H1 (cell line): ENCODE data around the gene LPCAT1. TPM values are rescaled to one million over a fixed set of nuclear protein-coding genes. Genes with fewer than 3 reads are reported as not detected.

Experiments
- CTCF ChIA-PET: fragments of 300-600 bp; sonication (Branson Sonifier 250); formaldehyde crosslinking; loops from one replicate; lab custom pipeline; 2021; ENCODE audit not compliant: partially characterized antibody; lab: Charles Lee
- POLR2A ChIA-PET: fragments of 300-600 bp; sonication (Branson Sonifier 250); formaldehyde crosslinking; loops from one replicate; lab custom pipeline; 2021; ENCODE audit warnings: inconsistent platforms; ENCODE audit not compliant: partially characterized antibody; lab: Charles Lee
- DNase-seq, 2 experiments: peaks; one replicate each; pipeline versions ENCODE4 v3.0.0 to v3.0.0-alpha.2; 2010 to 2022; ENCODE audit warnings: low spot score in 2 of 2, low read depth in 1 of 2, mixed read lengths in 1 of 2
- FAIRE-seq: peaks from 2 replicates; lab custom pipeline; 2011; peaks lifted over from hg19 to GRCh38; lab: Jason Lieb, UNC
- H2AFZ ChIP-seq: 2 replicates; pipeline ENCODE4 v1.8.1; 2012; ENCODE audit warnings: low read length, inconsistent platforms
- H2AK5ac ChIP-seq: 2 replicates; pipeline ENCODE4 v1.6.1; 2013; ENCODE audit warnings: low read depth, low read length
- H2BK120ac ChIP-seq: replicated peaks from 2 replicates; pipeline ENCODE3; 2013; ENCODE audit warnings: low read depth, low read length, inconsistent platforms
- H2BK12ac ChIP-seq: 2 replicates; pipeline ENCODE4 v1.6.1; 2013; ENCODE audit warnings: low read depth, low read length
- H2BK15ac ChIP-seq: 2 replicates; pipeline ENCODE4 v1.6.1; 2013; ENCODE audit warnings: low read length
- H2BK20ac ChIP-seq: 2 replicates; pipeline ENCODE4 v1.6.1; 2013; ENCODE audit warnings: low read length
- H2BK5ac ChIP-seq: 2 replicates; pipeline ENCODE4 v1.6.1; 2013; ENCODE audit warnings: low read depth, low read length
- H3K14ac ChIP-seq: 2 replicates; pipeline ENCODE4 v1.6.1; 2013; ENCODE audit warnings: inconsistent platforms; ENCODE audit not compliant: insufficient read length
- H3K18ac ChIP-seq: 2 replicates; pipeline ENCODE4 v1.6.1; 2013; ENCODE audit warnings: low read length; ENCODE audit errors: extremely low read depth
- H3K23ac ChIP-seq: 2 replicates; pipeline ENCODE4 v1.6.1; 2013; ENCODE audit warnings: inconsistent platforms; ENCODE audit not compliant: insufficient read length
- H3K23me2 ChIP-seq: 2 replicates; pipeline ENCODE4 v1.6.1; 2013; ENCODE audit warnings: low read depth, low read length
- H3K27ac ChIP-seq: 2 replicates; pipeline ENCODE4 v1.6.1; 2011; ENCODE audit warnings: low read depth, low read length, inconsistent platforms
- H3K27me3 ChIP-seq, 4 experiments: replicated peaks in 1 of 4; 1 replicate in 1 of 4; 2 replicates in 3 of 4; pipeline versions ENCODE4 v1.6.1 to v1.8.1; 2011 to 2013; ENCODE audit warnings: low read length in 3 of 4, mild to moderate bottlenecking in 3 of 4, inconsistent platforms in 2 of 4, mixed read lengths in 2 of 4, moderate library complexity in 1 of 4; ENCODE audit not compliant: control insufficient read depth in 3 of 4, insufficient read depth in 3 of 4; ENCODE audit errors: extremely low read depth in 1 of 4
- H3K36me3 ChIP-seq, 4 experiments: 2 replicates each; pipeline versions ENCODE4 v1.6.1 to v1.8.1; 2011 to 2013; ENCODE audit warnings: mild to moderate bottlenecking in 4 of 4, low read length in 3 of 4, moderate library complexity in 2 of 4, control low read depth in 1 of 4, inconsistent platforms in 1 of 4; ENCODE audit not compliant: insufficient read depth in 4 of 4, control insufficient read depth in 2 of 4
- H3K4ac ChIP-seq: replicated peaks from 2 replicates; pipeline ENCODE3; 2013; ENCODE audit warnings: low read length, low read depth, mixed read lengths, inconsistent platforms; ENCODE audit not compliant: insufficient read length
- H3K4me1 ChIP-seq, 4 experiments: replicated peaks in 1 of 4; 1 replicate in 1 of 4; 2 replicates in 3 of 4; pipeline versions ENCODE4 v1.6.1 to v1.8.1; 2011 to 2013; ENCODE audit warnings: low read length in 3 of 4, inconsistent platforms in 2 of 4, mixed read lengths in 1 of 4; ENCODE audit not compliant: insufficient read depth in 4 of 4, control insufficient read depth in 3 of 4
- H3K4me2 ChIP-seq, 2 experiments: 2 replicates each; pipeline versions ENCODE4 v1.6.1 to v1.8.1; 2011 to 2013; ENCODE audit warnings: low read depth in 2 of 2, low read length in 2 of 2, control low read depth in 1 of 2, inconsistent platforms in 1 of 2, mild to moderate bottlenecking in 1 of 2; ENCODE audit not compliant: insufficient read depth in 1 of 2
- H3K4me3 ChIP-seq, 4 experiments: fragments of 200-600, 300-600 bp in 1 of 4; sonication (generic), shearing (Covaris generic), sonication (Bioruptor Twin) in 1 of 4; 2 replicates each; pipeline versions ENCODE4 v1.5.1 to v1.8.1; 2011 to 2016; ENCODE audit warnings: low read length in 4 of 4, low read depth in 3 of 4, control low read depth in 2 of 4, inconsistent platforms in 2 of 4, mild to moderate bottlenecking in 2 of 4, mixed read lengths in 1 of 4, moderate library complexity in 1 of 4; ENCODE audit not compliant: insufficient read depth in 2 of 4; ENCODE audit errors: extremely low read depth in 1 of 4
- H3K56ac ChIP-seq: replicated peaks from 2 replicates; pipeline ENCODE3; 2013; ENCODE audit warnings: low read depth, mild to moderate bottlenecking, mixed read lengths, low read length, inconsistent platforms; ENCODE audit not compliant: insufficient read length
- H3K79me1 ChIP-seq: 2 replicates; pipeline ENCODE4 v1.6.1; 2013; ENCODE audit warnings: low read depth, low read length, control low read depth
- H3K79me2 ChIP-seq, 2 experiments: 2 replicates each; pipeline versions ENCODE4 v1.6.1 to v1.8.1; 2012 to 2013; ENCODE audit warnings: low read length in 2 of 2, mild to moderate bottlenecking in 2 of 2, inconsistent platforms in 1 of 2; ENCODE audit not compliant: insufficient read depth in 2 of 2, control insufficient read depth in 1 of 2
- H3K9ac ChIP-seq, 4 experiments: replicated peaks in 1 of 4; 1 replicate in 1 of 4; 2 replicates in 3 of 4; pipeline versions ENCODE4 v1.6.1 to v1.8.1; 2011 to 2013; ENCODE audit warnings: low read depth in 3 of 4, low read length in 3 of 4, control low read depth in 2 of 4, mild to moderate bottlenecking in 2 of 4, moderate library complexity in 2 of 4, inconsistent platforms in 1 of 4; ENCODE audit errors: extremely low read depth in 1 of 4
- H3K9me3 ChIP-seq, 2 experiments: 2 replicates each; pipeline versions ENCODE4 v1.6.1 to v1.8.1; 2012 to 2013; ENCODE audit warnings: mild to moderate bottlenecking in 2 of 2, moderate library complexity in 2 of 2, control low read depth in 1 of 2, inconsistent platforms in 1 of 2, low read depth in 1 of 2, low read length in 1 of 2, mixed read lengths in 1 of 2; ENCODE audit not compliant: insufficient read depth in 2 of 2
- H4K20me1 ChIP-seq, 2 experiments: replicated peaks in 1 of 2; 2 replicates each; pipeline versions ENCODE3 to v1.8.1; 2011 to 2013; ENCODE audit warnings: inconsistent platforms in 2 of 2, low read length in 2 of 2, mild to moderate bottlenecking in 1 of 2; ENCODE audit not compliant: insufficient read depth in 2 of 2, control insufficient read depth in 1 of 2
- H4K5ac ChIP-seq: 2 replicates; pipeline ENCODE4 v1.6.1; 2013; ENCODE audit warnings: low read length, low read depth, mixed read lengths, inconsistent platforms; ENCODE audit not compliant: insufficient read length
- H4K8ac ChIP-seq: 2 replicates; pipeline ENCODE4 v1.8.0; 2013; ENCODE audit warnings: mild to moderate bottlenecking, moderate library complexity, low read length, inconsistent platforms; ENCODE audit not compliant: insufficient read depth; ENCODE audit errors: extremely low read depth
- H4K91ac ChIP-seq: replicated peaks from 2 replicates; pipeline ENCODE3; 2013; ENCODE audit warnings: low read length, mixed read lengths, inconsistent platforms; ENCODE audit not compliant: insufficient read length
- EP300 ChIP-seq, 2 experiments: IDR thresholded peaks; 1 replicate in 1 of 2; 2 replicates in 1 of 2; pipeline ENCODE4 v1.6.1; 2011 to 2012; ENCODE audit warnings: low read depth in 2 of 2, low read length in 2 of 2, mild to moderate bottlenecking in 2 of 2, borderline replicate concordance in 1 of 2, inconsistent platforms in 1 of 2, moderate library complexity in 1 of 2
- EZH2 ChIP-seq: fragments of 200-600 bp; sonication (generic); IDR thresholded peaks from 2 replicates; pipeline ENCODE4 v1.7.1; 2012; ENCODE audit warnings: low read depth, mild to moderate bottlenecking, moderate library complexity, low read length, inconsistent platforms; ENCODE audit not compliant: severe bottlenecking
- JUND ChIP-seq: IDR thresholded peaks from 2 replicates; pipeline ENCODE4 v1.6.1; 2011; ENCODE audit warnings: mild to moderate bottlenecking, improper control_type of control experiment, low read length
- SP2 ChIP-seq: IDR thresholded peaks from 2 replicates; pipeline ENCODE4 v1.6.1; 2012; ENCODE audit warnings: mild to moderate bottlenecking, low read length, inconsistent platforms
- WGBS, 2 experiments: shearing (Covaris generic) in 1 of 2; methylation state at CpG; one replicate each; pipeline versions ENCODE4 v1.1.6 to v1.1.7; 2013 to 2015; ENCODE audit warnings: low lambda C conversion rate in 2 of 2, mixed read lengths in 2 of 2, inconsistent platforms in 1 of 2, low coverage in 1 of 2, missing lambda C conversion rate in 1 of 2; ENCODE audit not compliant: insufficient replicate concordance in 2 of 2, insufficient coverage in 1 of 2, insufficient read length in 1 of 2; ENCODE audit errors: extremely low coverage in 1 of 2, missing lambda C conversion rate in 1 of 2; 5-methylcytosine and 5-hydroxymethylcytosine counted together
- polyA plus RNA-seq, 7 experiments: library from polyadenylated mRNA; depleted of rRNA in 3 of 7; stranded (reverse) in 5 of 7; unstranded in 2 of 7; fragments of >200 nt in 5 of 7; fragments of 200-250 nt in 2 of 7; gene quantifications; 1 replicate in 5 of 7; 2 replicates in 1 of 7; 4 replicates in 1 of 7; pipeline versions ENCODE4 v1.2.1 to v1.2.3, GENCODE V29; 2011 to 2013; ENCODE audit warnings: missing spikeins in 2 of 7, mixed read lengths in 2 of 7
- total RNA-seq: library from RNA; stranded (reverse); fragmentation: NEBNext Ultra II Directional; extraction: Animal tissue kit (Norgen Biotek cat#: 25700); gene quantifications from 2 replicates; pipeline ENCODE4 v1.2.1, GENCODE V29; 2021

Gene LPCAT1
- total and polyA plus RNA-seq, 2 of the 8 experiments (the other 6 are each of a cell fraction or from before 2014, with no cell fraction given): 107 to 260 TPM

- TF ChIP-seq EZH2: no peak
- TF ChIP-seq JUND: no peak
- no peak for TF ChIP-seq EP300 (IDR thresholded peaks at IDR 0.05; ENCODE audit: borderline replicate concordance in 1 of 2, low read depth in 2 of 2, low read length in 2 of 2)
- no peak for TF ChIP-seq SP2
- TF ChIP-seq, all 59 proteins: peak for 0
- H2AFZ ChIP-seq: no peak overlapping the region
- no peak overlapping the region for H2BK15ac ChIP-seq
- no peak overlapping the region for H2BK20ac ChIP-seq
- peaks cover 0 to 4% (median under 1%) of the 10 kb centered on the region in 4 experiments; a peak in 2 of 7 replicates for H3K4me1 ChIP-seq
- H3K4ac ChIP-seq: no peak overlapping the region
- peaks cover 39 to 77% (median 65%) of the 10 kb centered on the region in 4 experiments for H3K36me3 ChIP-seq
- H3K23ac ChIP-seq: no peak overlapping the region
- FAIRE-seq: no peak
- no peak overlapping the region for H2BK120ac ChIP-seq
- H3K9ac ChIP-seq: no peak overlapping the region
- no peak overlapping the region for H4K5ac ChIP-seq
- H4K8ac ChIP-seq: no peak overlapping the region
- H3K79me1 ChIP-seq: no peaks in the 10 kb centered on the region
- ChIA-PET CTCF (interaction anchor here (1.0 to 7.7 kb wide), 4 partner anchors 9 to 124 kb away, joined by 3 to 47 read pairs (median 4); no protein-coding TSS in a partner anchor), POLR2A (no interaction called here)
- no peak overlapping the region for H3K14ac ChIP-seq
- H3K27me3 ChIP-seq: no peaks in the 10 kb centered on the region
- no peaks in the 10 kb centered on the region for H3K23me2 ChIP-seq
- no peak overlapping the region for H2AK5ac ChIP-seq
- no peak overlapping the region for H4K91ac ChIP-seq
- H3K4me3 ChIP-seq: no peak overlapping the region
- H3K18ac ChIP-seq: no peak overlapping the region
- H3K9me3 ChIP-seq: no peaks in the 10 kb centered on the region
- no peak overlapping the region for H2BK12ac ChIP-seq
- H2BK5ac ChIP-seq: no peak overlapping the region; the same call in 1 of the 2 replicates
- DNase-seq: no peak
- peaks cover 7% of the 10 kb centered on the region in 2 experiments for H4K20me1 ChIP-seq
- WGBS, 2 experiments: 94% methylated on average over 11 of the region's 11 CpGs; no CpG with 5 or more reads in 1 of the 2 experiments
- H3K27ac ChIP-seq: no peak overlapping the region
- no peak overlapping the region for H3K56ac ChIP-seq
- H3K4me2 ChIP-seq: no peak overlapping the region
- no peaks in the 10 kb centered on the region for H3K79me2 ChIP-seq
These were observed 46.8 kb downstream of the LPCAT1 start for GRCh38 chr5:1476967-1477310.
